SK-N-MC (cell line): ENCODE results near the gene RAG1.

Experiments
- EZH2 ChIP-seq: fragments of 200-600 bp; sonication (generic); IDR thresholded peaks from one replicate; pipeline ENCODE4 v1.6.1; 2017; ENCODE audit warnings: antibody characterized with exemption
- POLR2AphosphoS5 ChIP-seq: IDR thresholded peaks from 2 replicates; pipeline ENCODE4 v1.6.1; 2012; ENCODE audit warnings: mild to moderate bottlenecking, low read depth, low read length, borderline replicate concordance

DNA sequence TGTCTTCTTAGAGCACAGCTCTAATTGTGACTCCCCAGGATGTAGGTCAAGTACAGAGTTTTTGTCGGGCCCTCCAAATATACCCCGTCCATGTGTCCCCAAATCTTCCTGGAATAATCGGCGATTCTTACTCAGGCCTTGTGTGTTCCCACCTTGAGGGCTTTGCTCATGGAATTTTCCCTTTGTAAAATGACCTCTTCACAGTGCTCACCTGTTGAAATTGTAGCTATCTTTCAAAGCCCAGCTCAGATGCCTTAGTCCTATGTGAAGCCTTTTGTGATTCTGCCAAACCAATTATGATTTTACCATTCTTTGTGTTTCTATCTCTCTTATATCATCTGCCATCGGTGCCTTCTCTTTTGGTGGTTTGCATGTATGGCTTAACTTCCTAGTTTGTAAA, 60.3 kb downstream of the RAG1 start:
- TF ChIP-seq POLR2AphosphoS5 (no peak), EZH2 (no peak)
